HepG2 (cell line): Measurements from ENCODE around the gene SLC22A23. TPM values are rescaled to one million over a fixed set of nuclear protein-coding genes. Genes with fewer than 3 reads are reported as not detected.

ENCODE experiments used
- DNMT3B ChIP-seq: conservative IDR thresholded peaks from 2 replicates; pipeline ENCODE4 v1.6.1; 2016; ENCODE audit warnings: missing biosample characterization, control low read depth
- DR1 ChIP-seq: sonication (generic); formaldehyde crosslinking; IDR thresholded peaks from 2 replicates; pipeline ENCODE4 v1.8.0; 2021; ENCODE audit warnings: mild to moderate bottlenecking, missing genetic modification reagents, inconsistent platforms
- KAT7 ChIP-seq: IDR thresholded peaks from 2 replicates; pipeline ENCODE4 v1.6.1; 2018; ENCODE audit warnings: borderline replicate concordance, missing compliant biosample characterization
- KMT2B ChIP-seq: IDR thresholded peaks from 2 replicates; pipeline ENCODE4 v1.6.1; 2016; ENCODE audit warnings: missing genetic modification reagents, missing compliant biosample characterization
- MAFK ChIP-seq, 2 experiments: IDR thresholded peaks in 1 of 2; conservative IDR thresholded peaks in 1 of 2; 2 replicates each; pipeline ENCODE4 v1.6.1; 2011; ENCODE audit warnings: improper control_type of control experiment in 2 of 2, low read length in 2 of 2
- MATR3 ChIP-seq: sonication (generic); formaldehyde crosslinking; IDR thresholded peaks from 2 replicates; pipeline ENCODE4 v1.4.0; 2020; ENCODE audit warnings: missing genetic modification reagents
- MAZ ChIP-seq, 2 experiments: sonication (generic) in 1 of 2; formaldehyde crosslinking in 1 of 2; IDR thresholded peaks; 2 replicates each; pipeline versions ENCODE4 v1.5.0 to v1.6.1; 2012 to 2020; ENCODE audit warnings: low read depth in 2 of 2, mild to moderate bottlenecking in 2 of 2, borderline replicate concordance in 1 of 2, improper control_type of control experiment in 1 of 2, low read length in 1 of 2, missing genetic modification reagents in 1 of 2, moderate library complexity in 1 of 2
- RARA ChIP-seq: IDR thresholded peaks from 2 replicates; pipeline ENCODE4 v1.6.1; 2016; ENCODE audit warnings: missing genetic modification reagents, missing compliant biosample characterization
- SETDB1 ChIP-seq: sonication (generic); formaldehyde crosslinking; IDR thresholded peaks from 2 replicates; pipeline ENCODE4 v1.5.1; 2020; ENCODE audit warnings: missing genetic modification reagents, mild to moderate bottlenecking, borderline replicate concordance
- THAP11 ChIP-seq: IDR thresholded peaks from 2 replicates; pipeline ENCODE4 v1.6.1; 2016; ENCODE audit warnings: missing biosample characterization, missing genetic modification reagents
- TSC22D2 ChIP-seq: sonication (generic); formaldehyde crosslinking; IDR thresholded peaks from 2 replicates; pipeline ENCODE4 v1.5.1; 2020; ENCODE audit warnings: missing genetic modification reagents, mild to moderate bottlenecking, borderline replicate concordance
- ZBTB42 ChIP-seq: sonication (generic); formaldehyde crosslinking; IDR thresholded peaks from 2 replicates; pipeline ENCODE4 v1.5.0; 2020; ENCODE audit warnings: mild to moderate bottlenecking, missing genetic modification reagents
- ZBTB7B ChIP-seq: sonication (generic); formaldehyde crosslinking; IDR thresholded peaks from 2 replicates; pipeline ENCODE4 v1.4.0; 2020; ENCODE audit warnings: missing genetic modification reagents
- ZNF10 ChIP-seq: sonication (generic); formaldehyde crosslinking; IDR thresholded peaks from 2 replicates; pipeline ENCODE4 v1.4.0; 2020; ENCODE audit warnings: mild to moderate bottlenecking, low read depth, missing genetic modification reagents, borderline replicate concordance
- ZNF260 ChIP-seq: sonication (generic); formaldehyde crosslinking; IDR thresholded peaks from 2 replicates; pipeline ENCODE4 v1.4.0; 2020; ENCODE audit warnings: missing genetic modification reagents, low read depth, mild to moderate bottlenecking, borderline replicate concordance
- ZNF333 ChIP-seq: sonication (generic); formaldehyde crosslinking; IDR thresholded peaks from 2 replicates; pipeline ENCODE4 v1.4.0; 2020; ENCODE audit warnings: mild to moderate bottlenecking, missing genetic modification reagents, borderline replicate concordance
- ZNF761 ChIP-seq: sonication (generic); formaldehyde crosslinking; conservative IDR thresholded peaks from 2 replicates; pipeline ENCODE4 v1.4.0; 2020; ENCODE audit warnings: mild to moderate bottlenecking, missing genetic modification reagents
- polyA plus RNA-seq, 8 experiments: library from polyadenylated mRNA; depleted of rRNA in 3 of 8; stranded (reverse) in 7 of 8; unstranded in 1 of 8; fragments of >200 nt; fragmentation: Illumina TruSeq in 4 of 8; extraction: Trizol in 4 of 8; gene quantifications; 2 replicates each; pipeline versions ENCODE4 v1.2.1 to v1.2.3, GENCODE V29; 2011 to 2016; ENCODE audit warnings: low read depth in 4 of 8, missing spikeins in 1 of 8, mixed read lengths in 1 of 8; ENCODE audit not compliant: insufficient read depth in 1 of 8
- total RNA-seq, 5 experiments: library from RNA; depleted of rRNA; stranded (reverse); fragments of >200 nt; fragmentation: Illumina TruSeq; extraction: Trizol; gene quantifications; 2 replicates each; pipeline ENCODE4 v1.2.3, GENCODE V29; 2016; ENCODE audit warnings: low read depth in 1 of 5
- TF ChIP-seq, protein P1 (sequence below): sonication (generic); formaldehyde crosslinking; IDR thresholded peaks from 2 replicates; pipeline ENCODE4 v1.4.0; 2020; ENCODE audit warnings: mild to moderate bottlenecking, missing genetic modification reagents
- TF ChIP-seq, protein P2 (sequence below): sonication (generic); formaldehyde crosslinking; IDR thresholded peaks from 2 replicates; pipeline ENCODE4 v1.9.0; 2021; ENCODE audit warnings: missing genetic modification reagents, mild to moderate bottlenecking, borderline replicate concordance
- TF ChIP-seq, protein P3 (sequence below): sonication (generic); formaldehyde crosslinking; IDR thresholded peaks from 2 replicates; pipeline ENCODE4 v1.8.0; 2022; ENCODE audit warnings: mild to moderate bottlenecking, missing genetic modification reagents; ENCODE audit not compliant: insufficient replicate concordance
- TF ChIP-seq, protein P4 (sequence below), 2 experiments: sonication (generic) in 1 of 2; formaldehyde crosslinking in 1 of 2; IDR thresholded peaks; 2 replicates each; pipeline versions ENCODE4 v1.4.0 to v1.6.1; 2016 to 2020; ENCODE audit warnings: borderline replicate concordance in 1 of 2, low read depth in 1 of 2, mild to moderate bottlenecking in 1 of 2, missing genetic modification reagents in 1 of 2

Gene SLC22A23
- total and polyA plus RNA-seq, 2 of the 13 experiments (the other 11 are each of a cell fraction or from before 2014, with no cell fraction given), result 11.8 to 17.5 TPM

DNA sequence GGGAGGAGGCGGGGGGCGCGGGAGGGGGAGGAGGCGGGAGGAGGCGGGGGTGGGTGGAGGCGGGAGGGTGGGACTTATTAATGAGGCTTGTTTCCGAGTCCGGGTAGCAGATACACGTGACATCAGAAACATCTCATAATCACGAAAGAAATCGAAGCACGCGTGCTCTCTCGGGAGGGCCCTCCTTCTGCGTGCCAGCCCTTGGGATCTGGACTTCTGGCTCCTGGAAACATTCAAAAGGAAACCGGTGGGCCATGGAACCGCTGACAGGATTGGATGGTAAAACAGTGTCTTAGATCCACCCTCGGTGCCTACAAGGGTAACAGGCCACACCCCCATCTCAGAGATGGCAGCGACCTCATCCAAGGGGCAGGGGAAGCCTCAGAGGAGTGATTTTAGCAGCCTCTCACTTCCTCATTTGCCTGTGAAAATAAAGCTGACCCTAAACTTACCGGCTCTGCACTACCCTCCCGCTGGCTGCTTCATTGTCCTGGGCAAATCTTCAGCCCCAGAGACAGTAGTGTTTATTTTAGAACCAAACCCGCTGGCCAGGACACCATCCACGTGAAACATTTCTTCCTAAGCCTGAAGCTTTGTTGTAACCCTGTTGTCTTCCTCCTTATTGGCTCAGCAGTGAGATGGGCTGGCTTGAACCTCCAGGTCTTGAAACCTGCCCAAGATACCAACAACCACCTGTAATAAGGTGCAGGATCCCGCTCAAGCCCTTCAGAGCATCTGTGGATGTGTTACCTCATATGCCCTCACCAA is 100.6 kb downstream of the SLC22A23 start (continued):
- TF ChIP-seq ZNF333 (CRISPR knock-in tag), result no peak
- TF ChIP-seq MAFK (conservative IDR thresholded peaks at IDR 0.05 in 1 of 2, IDR thresholded peaks at IDR 0.05 in 1 of 2; ENCODE audit: low read length in 2 of 2), result no peak
- TF ChIP-seq, protein P1, sequence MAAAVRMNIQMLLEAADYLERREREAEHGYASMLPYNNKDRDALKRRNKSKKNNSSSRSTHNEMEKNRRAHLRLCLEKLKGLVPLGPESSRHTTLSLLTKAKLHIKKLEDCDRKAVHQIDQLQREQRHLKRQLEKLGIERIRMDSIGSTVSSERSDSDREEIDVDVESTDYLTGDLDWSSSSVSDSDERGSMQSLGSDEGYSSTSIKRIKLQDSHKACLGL, result no peak
- TF ChIP-seq, protein P2, sequence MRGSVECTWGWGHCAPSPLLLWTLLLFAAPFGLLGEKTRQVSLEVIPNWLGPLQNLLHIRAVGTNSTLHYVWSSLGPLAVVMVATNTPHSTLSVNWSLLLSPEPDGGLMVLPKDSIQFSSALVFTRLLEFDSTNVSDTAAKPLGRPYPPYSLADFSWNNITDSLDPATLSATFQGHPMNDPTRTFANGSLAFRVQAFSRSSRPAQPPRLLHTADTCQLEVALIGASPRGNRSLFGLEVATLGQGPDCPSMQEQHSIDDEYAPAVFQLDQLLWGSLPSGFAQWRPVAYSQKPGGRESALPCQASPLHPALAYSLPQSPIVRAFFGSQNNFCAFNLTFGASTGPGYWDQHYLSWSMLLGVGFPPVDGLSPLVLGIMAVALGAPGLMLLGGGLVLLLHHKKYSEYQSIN (CRISPR knock-in tag), result no peak
- no peak; the same call in 1 of the 2 replicates for TF ChIP-seq KAT7 (CRISPR knock-in tag)
- TF ChIP-seq THAP11 (CRISPR knock-in tag), result peak; percentile 6; the same call in 1 of the 2 replicates
- no peak for TF ChIP-seq DR1
- no peak; the same call in 1 of the 2 replicates for TF ChIP-seq ZNF761
- no peak for TF ChIP-seq ZNF260 (CRISPR knock-in tag)
- no peak for TF ChIP-seq ZBTB42 (CRISPR knock-in tag)
- peak; percentile 32; the same call in 1 of the 2 replicates for TF ChIP-seq KMT2B (CRISPR knock-in tag)
- TF ChIP-seq MAZ (IDR thresholded peaks at IDR 0.05; ENCODE audit: borderline replicate concordance, low read depth, low read length), result peak; percentile 75
- 0 out of 2 replicates have a peak, but pooled peaks have one; percentile 16 for TF ChIP-seq MAZ (CRISPR knock-in tag; IDR thresholded peaks at IDR 0.05; ENCODE audit: low read depth)
- TF ChIP-seq SETDB1 (CRISPR knock-in tag), result no peak
- no peak for TF ChIP-seq ZNF10
- no peak for TF ChIP-seq TSC22D2 (CRISPR knock-in tag)
- TF ChIP-seq DNMT3B (CRISPR knock-in tag), result no peak
- no peak; the same call in 1 of the 2 replicates for TF ChIP-seq RARA (CRISPR knock-in tag)
- TF ChIP-seq ZBTB7B (CRISPR knock-in tag), result 0 out of 2 replicates have a peak, but pooled peaks have one; percentile 19
- TF ChIP-seq, protein P3, sequence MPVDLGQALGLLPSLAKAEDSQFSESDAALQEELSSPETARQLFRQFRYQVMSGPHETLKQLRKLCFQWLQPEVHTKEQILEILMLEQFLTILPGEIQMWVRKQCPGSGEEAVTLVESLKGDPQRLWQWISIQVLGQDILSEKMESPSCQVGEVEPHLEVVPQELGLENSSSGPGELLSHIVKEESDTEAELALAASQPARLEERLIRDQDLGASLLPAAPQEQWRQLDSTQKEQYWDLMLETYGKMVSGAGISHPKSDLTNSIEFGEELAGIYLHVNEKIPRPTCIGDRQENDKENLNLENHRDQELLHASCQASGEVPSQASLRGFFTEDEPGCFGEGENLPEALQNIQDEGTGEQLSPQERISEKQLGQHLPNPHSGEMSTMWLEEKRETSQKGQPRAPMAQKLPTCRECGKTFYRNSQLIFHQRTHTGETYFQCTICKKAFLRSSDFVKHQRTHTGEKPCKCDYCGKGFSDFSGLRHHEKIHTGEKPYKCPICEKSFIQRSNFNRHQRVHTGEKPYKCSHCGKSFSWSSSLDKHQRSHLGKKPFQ, result no peak
- TF ChIP-seq, protein P4, sequence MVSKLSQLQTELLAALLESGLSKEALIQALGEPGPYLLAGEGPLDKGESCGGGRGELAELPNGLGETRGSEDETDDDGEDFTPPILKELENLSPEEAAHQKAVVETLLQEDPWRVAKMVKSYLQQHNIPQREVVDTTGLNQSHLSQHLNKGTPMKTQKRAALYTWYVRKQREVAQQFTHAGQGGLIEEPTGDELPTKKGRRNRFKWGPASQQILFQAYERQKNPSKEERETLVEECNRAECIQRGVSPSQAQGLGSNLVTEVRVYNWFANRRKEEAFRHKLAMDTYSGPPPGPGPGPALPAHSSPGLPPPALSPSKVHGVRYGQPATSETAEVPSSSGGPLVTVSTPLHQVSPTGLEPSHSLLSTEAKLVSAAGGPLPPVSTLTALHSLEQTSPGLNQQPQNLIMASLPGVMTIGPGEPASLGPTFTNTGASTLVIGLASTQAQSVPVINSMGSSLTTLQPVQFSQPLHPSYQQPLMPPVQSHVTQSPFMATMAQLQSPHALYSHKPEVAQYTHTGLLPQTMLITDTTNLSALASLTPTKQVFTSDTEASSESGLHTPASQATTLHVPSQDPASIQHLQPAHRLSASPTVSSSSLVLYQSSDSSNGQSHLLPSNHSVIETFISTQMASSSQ (IDR thresholded peaks at IDR 0.05; ENCODE audit: low read depth), result no peak; the same call in 1 of the 2 replicates
- TF ChIP-seq, protein P4 (CRISPR knock-in tag; IDR thresholded peaks at IDR 0.05; ENCODE audit: borderline replicate concordance), result 0 out of 2 replicates have a peak, but pooled peaks have one; percentile 48
- no peak for TF ChIP-seq MATR3 (CRISPR knock-in tag)
